ENCODE measurements around the gene TCEAL5.
"Not testable (repeated sequence)": the region's sequence is repeated elsewhere in the genome, so short reads cannot be mapped to it uniquely, and the experiment has no call there.

TCEAL5 gene

GRCh38 chrX:103225918-103226317 is 50.6 kb downstream of the TCEAL5 start:
- not testable (repeated sequence) for H2BK120ac ChIP-seq (ENCODE audit: low read depth, low read length); H3K4me3 ChIP-seq (ENCODE audit: low read length in 2 of 2); H4K91ac ChIP-seq (ENCODE audit: low read depth, low read length, poor library complexity); DNase-seq (ENCODE audit: low spot score); H3K23ac ChIP-seq (ENCODE audit: low read depth, low read length, poor library complexity); H3K4me1 ChIP-seq (ENCODE audit: control insufficient read depth in 2 of 2, insufficient read depth in 1 of 2, low read depth in 1 of 2, low read length in 2 of 2); H2AFZ ChIP-seq (ENCODE audit: low read length); H3K4ac ChIP-seq (ENCODE audit: low read length); H4K8ac ChIP-seq (ENCODE audit: low read depth, low read length); H2BK15ac ChIP-seq (ENCODE audit: low read length); H3K18ac ChIP-seq (ENCODE audit: low read length); H2AK5ac ChIP-seq (ENCODE audit: low read depth, low read length); H3K9me3 ChIP-seq (replicated peaks in 1 of 2; ENCODE audit: control insufficient read depth in 2 of 2, insufficient read depth in 1 of 2, low read depth in 1 of 2, low read length in 2 of 2); H3K36me3 ChIP-seq (replicated peaks in 1 of 2; ENCODE audit: control insufficient read depth in 2 of 2, insufficient read depth in 2 of 2, low read length in 2 of 2); H2BK5ac ChIP-seq (ENCODE audit: low read length); H2BK12ac ChIP-seq (ENCODE audit: low read length); H3K4me2 ChIP-seq (ENCODE audit: insufficient read depth, low read length, poor library complexity, severe bottlenecking); H3K14ac ChIP-seq (ENCODE audit: low read length); H3K79me1 ChIP-seq (ENCODE audit: low read depth, low read length); H3K27ac ChIP-seq (replicated peaks; ENCODE audit: low read length); H3K9ac ChIP-seq (ENCODE audit: low read depth, low read length, poor library complexity)
- H3K27me3 ChIP-seq (ENCODE audit: control insufficient read depth in 3 of 3, insufficient read depth in 3 of 3, low read depth in 1 of 3, low read length in 3 of 3), result peaks cover 0 to 30% (median 0%) of the 10 kb centered on the region in 3 experiments
- whole genome bisulfite sequencing, 2 donors (ENCODE audit: extremely low coverage in 2 of 2, insufficient read length in 2 of 2, insufficient replicate concordance in 1 of 2), result no CpG with 5 or more reads among the region's 4 CpGs

All from neuronal stem cell (in vitro differentiated cells).